Gastroesophageal sphincter (tissue), 3 donors: ENCODE measurements around the gene CDR2L.

Source experiments
- POLR2A ChIP-seq, 2 donors: fragments of 450-650 bp; IDR thresholded peaks; one replicate each; pipeline ENCODE4 v1.6.1; 2017; ENCODE audit warnings: antibody characterized with exemption in 2 of 2, mild to moderate bottlenecking in 2 of 2, moderate library complexity in 1 of 2
- POLR2AphosphoS5 ChIP-seq: sonication (generic); formaldehyde crosslinking; IDR thresholded peaks from one replicate; pipeline ENCODE4 v1.6.1; 2017; ENCODE audit warnings: antibody characterized with exemption
- TF ChIP-seq, protein P1 (sequence below), 4 experiments: fragments of 200-600 bp in 2 of 4; fragments of 450-650 bp in 2 of 4; sonication (generic) in 1 of 4; IDR thresholded peaks; one replicate each; pipeline ENCODE4 v1.5.1; 2017 to 2019; ENCODE audit warnings: antibody characterized with exemption in 4 of 4, mild to moderate bottlenecking in 2 of 4, moderate library complexity in 2 of 4

DNA sequence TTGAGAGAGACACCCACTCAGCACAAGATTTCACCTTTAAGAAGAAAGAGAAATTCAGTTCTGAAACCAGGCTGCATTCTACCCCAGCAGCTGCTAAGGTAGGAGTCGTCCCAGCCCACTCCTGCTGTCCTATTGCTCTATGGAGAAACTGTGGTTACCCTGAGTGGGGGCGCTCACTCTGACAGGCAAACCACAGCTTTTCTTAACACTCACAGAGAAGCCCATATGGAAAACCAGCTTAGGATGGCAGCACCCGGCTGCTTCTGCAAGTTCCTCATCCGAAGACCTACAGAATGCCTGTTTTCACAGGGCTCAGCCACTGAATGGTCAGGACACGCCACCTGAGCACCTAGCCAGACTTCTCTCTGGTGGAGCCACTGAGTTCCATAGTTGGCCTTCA is 51.8 kb downstream of the CDR2L start:
- TF ChIP-seq POLR2AphosphoS5 = no peak
- TF ChIP-seq, protein P1, sequence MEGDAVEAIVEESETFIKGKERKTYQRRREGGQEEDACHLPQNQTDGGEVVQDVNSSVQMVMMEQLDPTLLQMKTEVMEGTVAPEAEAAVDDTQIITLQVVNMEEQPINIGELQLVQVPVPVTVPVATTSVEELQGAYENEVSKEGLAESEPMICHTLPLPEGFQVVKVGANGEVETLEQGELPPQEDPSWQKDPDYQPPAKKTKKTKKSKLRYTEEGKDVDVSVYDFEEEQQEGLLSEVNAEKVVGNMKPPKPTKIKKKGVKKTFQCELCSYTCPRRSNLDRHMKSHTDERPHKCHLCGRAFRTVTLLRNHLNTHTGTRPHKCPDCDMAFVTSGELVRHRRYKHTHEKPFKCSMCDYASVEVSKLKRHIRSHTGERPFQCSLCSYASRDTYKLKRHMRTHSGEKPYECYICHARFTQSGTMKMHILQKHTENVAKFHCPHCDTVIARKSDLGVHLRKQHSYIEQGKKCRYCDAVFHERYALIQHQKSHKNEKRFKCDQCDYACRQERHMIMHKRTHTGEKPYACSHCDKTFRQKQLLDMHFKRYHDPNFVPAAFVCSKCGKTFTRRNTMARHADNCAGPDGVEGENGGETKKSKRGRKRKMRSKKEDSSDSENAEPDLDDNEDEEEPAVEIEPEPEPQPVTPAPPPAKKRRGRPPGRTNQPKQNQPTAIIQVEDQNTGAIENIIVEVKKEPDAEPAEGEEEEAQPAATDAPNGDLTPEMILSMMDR (IDR thresholded peaks at IDR 0.05) = no peak
- no peak for TF ChIP-seq POLR2A (IDR thresholded peaks at IDR 0.05)
